GM19351 (cell line): ENCODE measurements around the gene IL1RN.
A peak's percentile ranks its signal among the peaks of the same experiment; 100 is the strongest.
"Not testable (repeated sequence)": the region's sequence is repeated elsewhere in the genome, so short reads cannot be mapped to it uniquely, and the experiment has no call there.

Experiments
- ATAC-seq: cut with Tn5 transposase; IDR thresholded peaks from one replicate; pipeline ENCODE4 v1.9.1; 2021; ENCODE audit warnings: mild to moderate bottlenecking, moderate library complexity; ENCODE audit not compliant: unreplicated experiment

Gene IL1RN

GRCh38 chr2:113126845-113127645 is at the start of gene IL1RN:
Gene IL1RN, plus strand, starts transcription at chr2:113127598. Its CDS starts 27 bp downstream, at chr2:113127625.
- no peak for ATAC-seq

- ATAC-seq, result no peak
Observed at GRCh38 chr2:113077921-113078320, 49.5 kb upstream of the IL1RN start.

GRCh38 chr2:113078350-113078839 is 49.0 kb upstream of the IL1RN start:
- ATAC-seq, result no peak

GRCh38 chr2:113079131-113079530 is 48.3 kb upstream of the IL1RN start:
- no peak for ATAC-seq

GRCh38 chr2:113080134-113080533 is 47.3 kb upstream of the IL1RN start:
- peak; percentile 72 for ATAC-seq

GRCh38 chr2:113081488-113082210 is 45.7 kb upstream of the IL1RN start:
- no peak for ATAC-seq

- ATAC-seq, result no peak
Observed at GRCh38 chr2:113083296-113083695, 44.1 kb upstream of the IL1RN start.

GRCh38 chr2:113084249-113085000 is 43.0 kb upstream of the IL1RN start:
- no peak for ATAC-seq

- ATAC-seq, result no peak
Observed at GRCh38 chr2:113085542-113085941, 41.9 kb upstream of the IL1RN start.

GRCh38 chr2:113088213-113088992 is 39.0 kb upstream of the IL1RN start:
- ATAC-seq, result no peak

GRCh38 chr2:113089916-113090315 is 37.5 kb upstream of the IL1RN start:
- no peak for ATAC-seq

- no peak for ATAC-seq
Observed at GRCh38 chr2:113091231-113091896, 36.0 kb upstream of the IL1RN start.

- ATAC-seq, result no peak
Observed at GRCh38 chr2:113092864-113093612, 34.4 kb upstream of the IL1RN start.

- ATAC-seq, result no peak
Observed at GRCh38 chr2:113093613-113093977, 33.8 kb upstream of the IL1RN start.

GRCh38 chr2:113096306-113096705 is 31.1 kb upstream of the IL1RN start:
- ATAC-seq, result not testable (repeated sequence)

GRCh38 chr2:113096842-113097618 is 30.4 kb upstream of the IL1RN start:
- not testable (repeated sequence) for ATAC-seq

- no peak for ATAC-seq
Observed at GRCh38 chr2:113098041-113098440, 29.4 kb upstream of the IL1RN start.

- ATAC-seq, result no peak
Observed at GRCh38 chr2:113098532-113098931, 28.9 kb upstream of the IL1RN start.

GRCh38 chr2:113102133-113102532 is 25.3 kb upstream of the IL1RN start:
- ATAC-seq, result no peak
